Neural cell (in vitro differentiated cells): Measurements from ENCODE around the gene SMIM14. TPM values are rescaled to one million over a fixed set of nuclear protein-coding genes. Genes with fewer than 3 reads are reported as not detected.

ENCODE experiments used
- H2AFZ ChIP-seq: fragments of 200-600, 300-800 bp; sonication (generic), shearing (Covaris generic); 2 replicates; pipeline ENCODE4 v1.6.0; 2014; ENCODE audit warnings: low read depth, mild to moderate bottlenecking, antibody characterized with exemption, low read length, moderate library complexity
- H3F3A ChIP-seq: fragments of 200-600 bp; shearing (Covaris generic); 2 replicates; pipeline ENCODE4 v1.6.1; 2016; ENCODE audit warnings: mild to moderate bottlenecking, moderate library complexity, mixed read lengths, antibody characterized with exemption, low read length; ENCODE audit not compliant: insufficient read depth, poor library complexity, severe bottlenecking
- H3K27ac ChIP-seq: fragments of 200-600, 300-800 bp; sonication (generic), shearing (Covaris generic); 2 replicates; pipeline ENCODE4 v1.5.1; 2014; ENCODE audit warnings: mild to moderate bottlenecking, low read length, moderate library complexity
- H3K27me3 ChIP-seq: fragments of 300-800, 200-600 bp; sonication (generic), shearing (Covaris generic); 2 replicates; pipeline ENCODE4 v1.6.0; 2014; ENCODE audit warnings: mild to moderate bottlenecking, low read depth, low read length, moderate library complexity; ENCODE audit not compliant: insufficient read depth
- H3K36me3 ChIP-seq: fragments of 300-800, 200-600 bp; sonication (generic), shearing (Covaris generic); 2 replicates; pipeline ENCODE4 v1.5.1; 2014; ENCODE audit warnings: mild to moderate bottlenecking, antibody characterized with exemption, low read length, moderate library complexity; ENCODE audit not compliant: insufficient read depth
- H3K4me2 ChIP-seq: fragments of 300-800, 200-600 bp; sonication (generic), shearing (Covaris generic); 2 replicates; pipeline ENCODE4 v1.6.0; 2014; ENCODE audit warnings: mild to moderate bottlenecking, low read length
- H3K4me3 ChIP-seq: fragments of 300-800, 200-600 bp; sonication (generic), shearing (Covaris generic); 2 replicates; pipeline ENCODE4 v1.5.1; 2014; ENCODE audit warnings: mild to moderate bottlenecking, low read length, moderate library complexity
- H3K79me2 ChIP-seq: fragments of 200-600 bp; shearing (Covaris generic); replicated peaks from 2 replicates; pipeline ENCODE4 v1.6.0; 2014; ENCODE audit warnings: mild to moderate bottlenecking, low read length, moderate library complexity; ENCODE audit not compliant: insufficient read depth
- H3K9ac ChIP-seq: fragments of 300-800, 200-600 bp; sonication (generic), shearing (Covaris generic); 2 replicates; pipeline ENCODE4 v1.6.1; 2016; ENCODE audit warnings: mild to moderate bottlenecking, low read length, mixed read lengths
- H3K9me2 ChIP-seq: fragments of 200-600 bp; shearing (Covaris generic); 2 replicates; pipeline ENCODE4 v1.6.1; 2016; ENCODE audit warnings: mild to moderate bottlenecking, low read length, mixed read lengths; ENCODE audit not compliant: insufficient read depth
- H3K9me3 ChIP-seq: fragments of 200-600, 300-800 bp; sonication (generic), shearing (Covaris generic); 2 replicates; pipeline ENCODE4 v1.6.1; 2016; ENCODE audit warnings: mild to moderate bottlenecking, mixed run types, low read length, moderate library complexity, mixed read lengths
- H4K20me1 ChIP-seq: fragments of 200-600 bp; shearing (Covaris generic); 2 replicates; pipeline ENCODE4 v1.6.1; 2016; ENCODE audit warnings: mild to moderate bottlenecking, mixed run types; ENCODE audit not compliant: insufficient read depth
- EP300 ChIP-seq: fragments of 450-650 bp; conservative IDR thresholded peaks from 2 replicates; pipeline ENCODE4 v1.6.1; 2014; ENCODE audit warnings: antibody characterized with exemption, mild to moderate bottlenecking, moderate library complexity; ENCODE audit not compliant: poor library complexity, severe bottlenecking
- EZH2 ChIP-seq: fragments of 200-600, 300-800 bp; shearing (Covaris generic), sonication (generic); IDR thresholded peaks from 2 replicates; pipeline ENCODE4 v1.6.1; 2014; ENCODE audit warnings: antibody characterized with exemption, low read length, borderline replicate concordance, mild to moderate bottlenecking; ENCODE audit not compliant: insufficient read depth, poor library complexity, severe bottlenecking
- MXI1 ChIP-seq: fragments of 450-650 bp; conservative IDR thresholded peaks from 2 replicates; pipeline ENCODE4 v1.6.1; 2014; ENCODE audit warnings: antibody characterized with exemption, mild to moderate bottlenecking; ENCODE audit not compliant: poor library complexity, severe bottlenecking
- POLR2AphosphoS5 ChIP-seq: IDR thresholded peaks from 2 replicates; pipeline ENCODE4 v1.6.1; 2012
- RAD21 ChIP-seq: fragments of 450-650 bp; conservative IDR thresholded peaks from 2 replicates; pipeline ENCODE4 v1.6.1; 2014; ENCODE audit warnings: antibody characterized with exemption, mild to moderate bottlenecking, moderate library complexity
- SMC3 ChIP-seq: fragments of 450-650 bp; conservative IDR thresholded peaks from 2 replicates; pipeline ENCODE4 v1.6.1; 2014; ENCODE audit warnings: antibody characterized with exemption, mild to moderate bottlenecking, moderate library complexity; ENCODE audit not compliant: poor library complexity
- TAF1 ChIP-seq: IDR thresholded peaks from 2 replicates; pipeline ENCODE4 v1.6.1; 2012; ENCODE audit warnings: low read depth
- polyA plus RNA-seq: library from polyadenylated mRNA; depleted of rRNA; stranded (reverse); fragments of >200 nt; gene quantifications from 2 replicates; pipeline ENCODE4 v1.2.3, GENCODE V29; 2014
- TF ChIP-seq, protein P1 (sequence below): fragments of 450-650 bp; IDR thresholded peaks from 2 replicates; pipeline ENCODE4 v1.5.1; 2014; ENCODE audit warnings: antibody characterized with exemption, mild to moderate bottlenecking, moderate library complexity; ENCODE audit not compliant: poor library complexity, severe bottlenecking
- TF ChIP-seq, protein P2 (sequence below): IDR thresholded peaks from 2 replicates; pipeline ENCODE4 v1.6.1; 2012; ENCODE audit warnings: borderline replicate concordance

The SMIM14 gene
- polyA plus RNA-seq, 1 donor from 2014 or later, result 55.6 TPM

DNA sequence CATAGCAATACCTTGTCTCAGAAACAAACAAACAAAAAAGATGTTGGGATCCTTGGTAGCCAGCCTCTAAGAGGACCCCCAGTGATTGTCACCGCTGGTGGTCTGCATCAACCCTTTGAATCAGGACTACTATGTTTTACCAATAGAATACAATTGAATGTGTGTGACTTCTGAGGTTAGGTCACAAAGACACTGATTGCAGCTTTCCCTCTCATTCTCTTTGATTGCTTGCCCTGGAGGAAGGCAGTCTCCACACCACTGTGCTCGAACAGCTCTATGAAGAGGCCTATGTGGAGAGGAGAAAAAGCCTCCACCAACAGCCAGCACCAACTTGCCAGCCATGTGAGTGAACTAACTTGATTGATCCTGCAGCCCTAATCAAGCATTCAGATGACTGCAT, 2.8 kb upstream of the SMIM14 start:
- H3K27ac ChIP-seq, result no peak overlapping the region

DNA sequence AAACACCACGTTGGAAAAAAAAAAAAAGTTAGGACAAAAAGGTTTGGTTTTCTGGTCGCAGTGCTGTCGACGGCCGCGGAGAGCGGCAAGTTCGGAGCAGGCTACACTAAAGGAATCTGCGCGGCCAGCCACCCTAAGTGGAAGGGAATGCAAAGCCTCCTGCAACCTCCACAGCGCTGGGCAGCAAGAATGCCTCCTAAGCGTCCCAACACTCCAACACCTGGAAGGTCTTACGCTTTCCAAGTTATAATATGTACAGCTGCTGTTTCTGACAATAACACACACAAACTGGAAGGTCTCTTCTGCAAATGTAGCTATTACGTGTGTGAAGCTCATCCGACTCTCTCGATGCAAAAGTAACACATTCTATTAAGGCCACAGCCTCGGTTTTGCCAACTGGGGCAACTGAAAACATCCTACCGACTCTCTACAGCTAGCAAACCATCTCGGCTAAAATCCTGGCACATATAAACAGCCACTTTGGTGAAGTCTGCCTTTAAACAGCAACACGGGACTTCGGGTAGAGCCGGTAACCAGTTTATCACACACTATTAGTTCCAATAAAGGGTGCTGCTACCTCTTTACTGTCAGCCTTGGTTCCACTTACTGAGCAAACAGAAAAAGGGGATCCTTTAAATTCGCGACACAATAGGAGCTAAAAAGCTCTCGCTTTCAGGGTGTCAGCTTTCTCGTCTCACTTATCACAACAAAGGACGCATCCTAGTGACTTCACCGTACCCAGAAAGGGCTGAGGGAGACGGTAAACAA, 895 bp downstream of the SMIM14 start:
- H3K27ac ChIP-seq, result peak overlapping the region; percentile 94
- H3K27me3 ChIP-seq, result no peaks in the 10 kb centered on the region
- H4K20me1 ChIP-seq, result no peaks in the 10 kb centered on the region
- H3K79me2 ChIP-seq, result peaks cover 19% of the 10 kb centered on the region
- H2AFZ ChIP-seq, result peak overlapping the region; percentile 81
- H3K9ac ChIP-seq, result peak overlapping the region; percentile 99
- no peaks in the 10 kb centered on the region for H3K9me2 ChIP-seq
- no peaks in the 10 kb centered on the region for H3F3A ChIP-seq
- H3K4me2 ChIP-seq, result peak overlapping the region; percentile 92
- H3K9me3 ChIP-seq, result no peaks in the 10 kb centered on the region
- H3K36me3 ChIP-seq, result no peaks in the 10 kb centered on the region
- TF ChIP-seq EP300 (no peak), RAD21 (no peak), SMC3 (no peak), POLR2AphosphoS5 (no peak), MXI1 (no peak), EZH2 (no peak), TAF1 (no peak)
- TF ChIP-seq, protein P1, sequence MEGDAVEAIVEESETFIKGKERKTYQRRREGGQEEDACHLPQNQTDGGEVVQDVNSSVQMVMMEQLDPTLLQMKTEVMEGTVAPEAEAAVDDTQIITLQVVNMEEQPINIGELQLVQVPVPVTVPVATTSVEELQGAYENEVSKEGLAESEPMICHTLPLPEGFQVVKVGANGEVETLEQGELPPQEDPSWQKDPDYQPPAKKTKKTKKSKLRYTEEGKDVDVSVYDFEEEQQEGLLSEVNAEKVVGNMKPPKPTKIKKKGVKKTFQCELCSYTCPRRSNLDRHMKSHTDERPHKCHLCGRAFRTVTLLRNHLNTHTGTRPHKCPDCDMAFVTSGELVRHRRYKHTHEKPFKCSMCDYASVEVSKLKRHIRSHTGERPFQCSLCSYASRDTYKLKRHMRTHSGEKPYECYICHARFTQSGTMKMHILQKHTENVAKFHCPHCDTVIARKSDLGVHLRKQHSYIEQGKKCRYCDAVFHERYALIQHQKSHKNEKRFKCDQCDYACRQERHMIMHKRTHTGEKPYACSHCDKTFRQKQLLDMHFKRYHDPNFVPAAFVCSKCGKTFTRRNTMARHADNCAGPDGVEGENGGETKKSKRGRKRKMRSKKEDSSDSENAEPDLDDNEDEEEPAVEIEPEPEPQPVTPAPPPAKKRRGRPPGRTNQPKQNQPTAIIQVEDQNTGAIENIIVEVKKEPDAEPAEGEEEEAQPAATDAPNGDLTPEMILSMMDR, result no peak
- TF ChIP-seq, protein P2, sequence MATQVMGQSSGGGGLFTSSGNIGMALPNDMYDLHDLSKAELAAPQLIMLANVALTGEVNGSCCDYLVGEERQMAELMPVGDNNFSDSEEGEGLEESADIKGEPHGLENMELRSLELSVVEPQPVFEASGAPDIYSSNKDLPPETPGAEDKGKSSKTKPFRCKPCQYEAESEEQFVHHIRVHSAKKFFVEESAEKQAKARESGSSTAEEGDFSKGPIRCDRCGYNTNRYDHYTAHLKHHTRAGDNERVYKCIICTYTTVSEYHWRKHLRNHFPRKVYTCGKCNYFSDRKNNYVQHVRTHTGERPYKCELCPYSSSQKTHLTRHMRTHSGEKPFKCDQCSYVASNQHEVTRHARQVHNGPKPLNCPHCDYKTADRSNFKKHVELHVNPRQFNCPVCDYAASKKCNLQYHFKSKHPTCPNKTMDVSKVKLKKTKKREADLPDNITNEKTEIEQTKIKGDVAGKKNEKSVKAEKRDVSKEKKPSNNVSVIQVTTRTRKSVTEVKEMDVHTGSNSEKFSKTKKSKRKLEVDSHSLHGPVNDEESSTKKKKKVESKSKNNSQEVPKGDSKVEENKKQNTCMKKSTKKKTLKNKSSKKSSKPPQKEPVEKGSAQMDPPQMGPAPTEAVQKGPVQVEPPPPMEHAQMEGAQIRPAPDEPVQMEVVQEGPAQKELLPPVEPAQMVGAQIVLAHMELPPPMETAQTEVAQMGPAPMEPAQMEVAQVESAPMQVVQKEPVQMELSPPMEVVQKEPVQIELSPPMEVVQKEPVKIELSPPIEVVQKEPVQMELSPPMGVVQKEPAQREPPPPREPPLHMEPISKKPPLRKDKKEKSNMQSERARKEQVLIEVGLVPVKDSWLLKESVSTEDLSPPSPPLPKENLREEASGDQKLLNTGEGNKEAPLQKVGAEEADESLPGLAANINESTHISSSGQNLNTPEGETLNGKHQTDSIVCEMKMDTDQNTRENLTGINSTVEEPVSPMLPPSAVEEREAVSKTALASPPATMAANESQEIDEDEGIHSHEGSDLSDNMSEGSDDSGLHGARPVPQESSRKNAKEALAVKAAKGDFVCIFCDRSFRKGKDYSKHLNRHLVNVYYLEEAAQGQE, result no peak
- H3K4me3 ChIP-seq, result peak overlapping the region; percentile 89

More for the DNA sequence above, 2.8 kb upstream of the SMIM14 start:
- H3K9ac ChIP-seq, result no peak overlapping the region
- no peak overlapping the region for H3K4me3 ChIP-seq
- no peak overlapping the region for H3K4me2 ChIP-seq
- peaks cover 4% of the 10 kb centered on the region for H3K79me2 ChIP-seq
- H3K27me3 ChIP-seq, result no peaks in the 10 kb centered on the region
- no peak overlapping the region for H2AFZ ChIP-seq
- H3K9me3 ChIP-seq, result no peaks in the 10 kb centered on the region
- no peaks in the 10 kb centered on the region for H4K20me1 ChIP-seq
- TF ChIP-seq, protein P1, result no peak
- TF ChIP-seq EP300 (no peak), EZH2 (no peak), SMC3 (no peak), POLR2AphosphoS5 (no peak), TAF1 (no peak), RAD21 (no peak), MXI1 (no peak)
- TF ChIP-seq, protein P2, result no peak
- H3K36me3 ChIP-seq, result no peaks in the 10 kb centered on the region
- no peaks in the 10 kb centered on the region for H3F3A ChIP-seq
- no peaks in the 10 kb centered on the region for H3K9me2 ChIP-seq
